ENCODE data around the gene RPL13.
A peak's percentile ranks its signal among the peaks of the same experiment; 100 is the strongest.

The RPL13 gene

DNA sequence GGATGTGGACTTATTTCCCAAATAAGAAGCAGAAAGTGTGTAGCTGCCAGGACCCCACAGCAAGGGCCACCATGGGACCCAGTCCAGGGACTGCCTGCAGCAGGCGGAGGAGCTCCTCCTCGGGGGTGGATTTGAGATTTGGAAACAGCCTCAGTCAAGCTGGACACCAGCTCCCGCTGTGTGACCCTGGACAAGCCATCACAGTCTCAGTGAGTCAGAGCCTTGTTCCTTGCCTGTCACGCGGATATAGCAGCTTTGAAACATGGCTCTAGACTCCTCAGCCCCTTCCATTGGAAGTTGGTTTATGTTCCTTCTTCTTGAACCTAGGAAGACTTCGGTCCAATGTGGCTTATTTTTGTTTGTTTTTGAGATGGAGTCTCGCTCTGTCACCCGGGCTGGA lies 40.5 kb downstream of the RPL13 start:
- POLR2A ChIA-PET, result interaction anchor here (1.7 kb wide), 1 partner anchor 36 kb away, joined by 4 read pairs; no protein-coding TSS in a partner anchor
- Histone ChIP-seq H3K4me3 (ENCODE audit: low read depth, low read length) (no peak overlapping the region), H3K9me3 (ENCODE audit: control insufficient read depth, insufficient read depth, low read depth, low read length) (no peaks in the 10 kb centered on the region), H3K36me3 (ENCODE audit: control insufficient read depth in 2 of 2, insufficient read depth in 1 of 2, low read length in 2 of 2) (no peaks in the 10 kb centered on the region), H3K27ac (ENCODE audit: extremely low read depth, low read depth, low read length) (no peak overlapping the region), H3K4me1 (ENCODE audit: control insufficient read depth, insufficient read depth, low read length) (no peaks in the 10 kb centered on the region)
- CTCF ChIA-PET, result interaction anchor here (1.6 to 2.4 kb wide), 2 partner anchors 14 to 40 kb away, joined by 3 to 18 read pairs; no protein-coding TSS in a partner anchor
- TF ChIP-seq GLIS1 (tag by site-specific recombination; IDR thresholded peaks at IDR 0.05), result 0 out of 2 replicates have a peak, but pooled peaks have one; percentile 13
- TF ChIP-seq, protein P1, sequence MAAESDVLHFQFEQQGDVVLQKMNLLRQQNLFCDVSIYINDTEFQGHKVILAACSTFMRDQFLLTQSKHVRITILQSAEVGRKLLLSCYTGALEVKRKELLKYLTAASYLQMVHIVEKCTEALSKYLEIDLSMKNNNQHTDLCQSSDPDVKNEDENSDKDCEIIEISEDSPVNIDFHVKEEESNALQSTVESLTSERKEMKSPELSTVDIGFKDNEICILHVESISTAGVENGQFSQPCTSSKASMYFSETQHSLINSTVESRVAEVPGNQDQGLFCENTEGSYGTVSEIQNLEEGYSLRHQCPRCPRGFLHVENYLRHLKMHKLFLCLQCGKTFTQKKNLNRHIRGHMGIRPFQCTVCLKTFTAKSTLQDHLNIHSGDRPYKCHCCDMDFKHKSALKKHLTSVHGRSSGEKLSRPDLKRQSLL (tag by site-specific recombination; IDR thresholded peaks at IDR 0.05), result no peak

DNA sequence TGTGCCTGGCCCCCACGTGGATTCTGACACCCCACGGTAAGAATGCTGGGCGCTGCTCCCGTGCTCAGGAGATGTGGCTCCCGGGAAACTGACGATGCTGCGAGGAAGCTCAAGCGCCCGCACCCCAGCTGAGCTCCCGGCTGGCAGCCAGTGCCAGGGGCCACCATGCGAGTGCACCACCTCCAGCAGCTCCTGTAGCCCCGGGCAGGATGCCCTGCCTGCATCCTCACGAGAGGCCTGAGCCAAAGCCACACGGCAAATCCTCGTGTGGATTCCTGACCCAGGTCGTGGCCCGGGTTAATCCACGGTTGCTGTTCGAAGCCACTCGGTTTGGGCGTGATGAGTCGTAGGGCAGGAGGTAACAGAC lies 41.4 kb downstream of the RPL13 start:
- TF ChIP-seq ZNF16 (tag by site-specific recombination; IDR thresholded peaks at IDR 0.05; ENCODE audit: low read depth) (no peak), GLIS2 (tag by site-specific recombination; IDR thresholded peaks at IDR 0.05) (peak; percentile 35; the same call in 1 of the 2 replicates)
- ChIA-PET POLR2A (interaction anchor here (0.8 to 1.7 kb wide), 2 partner anchors 36 to 99 kb away, joined by 4 read pairs; no protein-coding TSS in a partner anchor), CTCF (interaction anchor here (1.6 kb wide), 1 partner anchor 13 kb away, joined by 3 read pairs; no protein-coding TSS in a partner anchor)
- no peaks in the 10 kb centered on the region for H3K36me3 ChIP-seq (ENCODE audit: control insufficient read depth in 2 of 2, insufficient read depth in 1 of 2, low read length in 2 of 2)
- no peak overlapping the region for H3K4me3 ChIP-seq (ENCODE audit: low read depth, low read length)
- H3K4me1 ChIP-seq (ENCODE audit: control insufficient read depth, insufficient read depth, low read length), result no peaks in the 10 kb centered on the region
- H3K27ac ChIP-seq (ENCODE audit: extremely low read depth, low read depth, low read length), result no peak overlapping the region
- H3K9me3 ChIP-seq (ENCODE audit: control insufficient read depth, insufficient read depth, low read depth, low read length), result no peaks in the 10 kb centered on the region

- ChIA-PET POLR2A (interaction anchor here (0.8 to 1.7 kb wide), 3 partner anchors 37 to 98 kb away, joined by 4 read pairs; partner anchors contain the start of gene CDK10), CTCF (interaction anchor here (0.6 to 1.6 kb wide), 3 partner anchors 12 to 435 kb away, joined by 3 to 4 read pairs (median 3); no protein-coding TSS in a partner anchor)
- H3K9me3 ChIP-seq (ENCODE audit: control insufficient read depth, insufficient read depth, low read depth, low read length), result no peaks in the 10 kb centered on the region
- H3K4me3 ChIP-seq (ENCODE audit: low read depth, low read length), result no peak overlapping the region; the same call in 1 of the 2 replicates
- H3K36me3 ChIP-seq (ENCODE audit: control insufficient read depth in 2 of 2, insufficient read depth in 1 of 2, low read length in 2 of 2), result no peaks in the 10 kb centered on the region
- H3K4me1 ChIP-seq (ENCODE audit: control insufficient read depth, insufficient read depth, low read length), result no peaks in the 10 kb centered on the region
- no peak overlapping the region for H3K27ac ChIP-seq (ENCODE audit: extremely low read depth, low read depth, low read length)
- TF ChIP-seq ZNF548 (tag by site-specific recombination; IDR thresholded peaks at IDR 0.05) (no peak), EGR2 (tag by site-specific recombination; IDR thresholded peaks at IDR 0.05; ENCODE audit: low read depth) (peak; percentile 94), REST (tag by site-specific recombination; IDR thresholded peaks at IDR 0.05) (no peak), ZEB2 (tag by site-specific recombination; IDR thresholded peaks at IDR 0.05) (peak; percentile 47; the same call in 1 of the 2 replicates), IKZF3 (tag by site-specific recombination; IDR thresholded peaks at IDR 0.05) (0 out of 2 replicates have a peak, but pooled peaks have one; percentile 8), INSM2 (tag by site-specific recombination; IDR thresholded peaks at IDR 0.05) (no peak), ZNF214 (tag by site-specific recombination; IDR thresholded peaks at IDR 0.05; ENCODE audit: borderline replicate concordance) (no peak), ZNF433 (tag by site-specific recombination; IDR thresholded peaks at IDR 0.05; ENCODE audit: low read depth) (no peak), ZNF239 (tag by site-specific recombination; IDR thresholded peaks at IDR 0.05) (no peak), ZNF174 (tag by site-specific recombination; IDR thresholded peaks at IDR 0.05) (no peak), ZNF335 (tag by site-specific recombination; conservative IDR thresholded peaks at IDR 0.05) (peak; percentile 14; the same call in 1 of the 2 replicates), HOXC10 (CRISPR knock-in tag; IDR thresholded peaks at IDR 0.05) (no peak), ZNF600 (tag by site-specific recombination; IDR thresholded peaks at IDR 0.05) (peak; percentile 67; the same call in 1 of the 2 replicates), ZNF280C (tag by site-specific recombination; IDR thresholded peaks at IDR 0.05) (no peak), PATZ1 (tag by site-specific recombination; IDR thresholded peaks at IDR 0.05) (peak; percentile 73)
Observed at GRCh38 chr16:89602273-89602951, 41.9 kb downstream of the RPL13 start.
